RCC 7860 (cell line): ENCODE measurements around the gene MYL4.

Experiments used
- DNase-seq: peaks from one replicate; pipeline ENCODE4 v3.0.0-alpha.2; 2015; ENCODE audit warnings: low spot score
- FAIRE-seq: peaks from 2 replicates; lab custom pipeline; 2012; peaks lifted over from hg19 to GRCh38; lab: Jason Lieb, UNC

MYL4 gene

DNA sequence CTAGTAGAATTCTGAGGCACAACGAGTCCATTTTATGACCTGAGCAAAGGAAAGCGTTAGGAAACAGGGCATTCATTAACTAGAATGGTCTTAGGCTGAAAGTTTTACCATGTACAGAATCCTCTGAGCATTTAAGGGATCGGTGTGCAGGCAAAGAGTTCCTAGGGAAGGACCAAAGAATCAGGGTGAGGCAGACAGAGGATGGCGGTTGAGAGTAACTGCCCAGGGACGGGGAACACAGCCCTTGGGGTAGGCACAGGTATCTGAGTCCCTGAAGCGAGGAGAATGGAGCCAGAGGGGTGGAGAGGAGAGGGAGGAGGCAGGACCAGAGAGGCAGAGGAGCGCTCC lies 30.4 kb downstream of the MYL4 start:
- FAIRE-seq = no peak
- DNase-seq = no peak

DNA sequence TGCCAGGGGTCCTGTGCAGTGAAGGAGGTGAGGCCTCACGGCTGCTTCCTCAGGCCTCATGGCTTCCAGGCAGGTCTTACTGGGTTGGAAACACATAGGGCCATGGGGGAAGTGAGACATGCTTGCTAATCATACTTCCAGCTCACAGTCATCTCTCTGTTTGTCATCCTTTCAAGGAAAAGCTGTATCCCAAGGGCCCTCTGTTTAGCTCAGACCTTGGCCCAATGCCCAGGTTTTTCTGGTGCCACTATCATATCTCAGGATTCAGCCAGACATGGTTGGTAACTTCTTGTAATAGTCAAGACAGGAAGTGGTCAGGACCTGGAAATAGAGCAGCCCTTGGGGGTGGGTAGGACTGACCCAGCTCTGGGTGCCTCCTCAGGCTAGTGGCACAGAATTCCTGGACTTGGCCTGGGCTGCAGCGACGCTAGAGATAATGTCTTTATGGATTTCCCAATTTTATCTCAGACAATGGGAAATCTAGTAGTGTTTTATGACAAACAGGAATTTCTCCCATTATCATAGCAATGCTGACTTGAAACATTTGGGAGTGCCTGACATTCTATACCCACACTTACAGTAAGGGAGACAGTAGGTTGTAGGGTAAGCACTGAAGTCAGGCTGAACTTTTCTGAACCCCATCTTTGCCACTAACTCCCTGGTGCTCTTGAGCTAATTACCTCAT lies 31.0 kb downstream of the MYL4 start:
- FAIRE-seq (peak; percentile 98), DNase-seq (peak; percentile 100)

DNA sequence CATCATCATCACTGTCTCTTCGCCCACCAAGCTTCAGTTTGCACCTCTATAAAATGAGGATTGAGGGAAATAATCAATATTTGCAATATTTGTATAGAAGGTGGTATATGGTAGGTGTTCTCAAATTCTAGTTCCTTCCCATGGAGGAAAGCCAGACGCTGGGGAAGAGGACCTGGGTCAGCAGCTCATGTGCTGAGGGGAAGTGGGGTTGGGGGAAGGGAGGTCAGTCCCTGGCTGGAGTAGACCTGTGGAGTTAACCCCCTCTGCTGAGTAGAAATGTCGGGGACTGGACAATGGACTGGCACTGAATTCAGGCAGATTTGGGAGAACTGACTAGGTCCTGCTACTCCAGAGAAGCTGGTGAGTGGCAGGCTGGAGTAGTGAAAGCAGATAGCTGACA lies 31.7 kb downstream of the MYL4 start:
- DNase-seq (no peak), FAIRE-seq (no peak)

DNA sequence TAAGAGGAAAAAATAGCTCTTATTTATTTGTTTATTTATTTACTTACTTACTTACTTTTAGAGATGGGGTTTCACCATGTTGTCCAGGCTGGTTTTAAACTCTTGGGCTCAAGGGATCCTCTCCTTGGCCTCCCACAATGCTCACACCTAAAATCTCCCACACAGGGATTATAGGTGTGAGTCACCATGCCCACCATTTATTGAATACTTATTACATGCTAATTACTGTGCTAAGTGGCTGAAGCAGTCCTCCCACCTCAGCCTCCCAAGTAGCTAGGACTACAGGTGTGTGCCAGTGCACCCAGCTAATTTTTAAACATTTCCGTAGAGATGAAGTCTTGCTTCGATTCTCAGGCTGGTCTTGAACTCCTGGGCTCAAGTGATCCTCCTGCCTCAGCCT lies 33.5 kb downstream of the MYL4 start:
- no peak for FAIRE-seq
- DNase-seq = no peak

DNA sequence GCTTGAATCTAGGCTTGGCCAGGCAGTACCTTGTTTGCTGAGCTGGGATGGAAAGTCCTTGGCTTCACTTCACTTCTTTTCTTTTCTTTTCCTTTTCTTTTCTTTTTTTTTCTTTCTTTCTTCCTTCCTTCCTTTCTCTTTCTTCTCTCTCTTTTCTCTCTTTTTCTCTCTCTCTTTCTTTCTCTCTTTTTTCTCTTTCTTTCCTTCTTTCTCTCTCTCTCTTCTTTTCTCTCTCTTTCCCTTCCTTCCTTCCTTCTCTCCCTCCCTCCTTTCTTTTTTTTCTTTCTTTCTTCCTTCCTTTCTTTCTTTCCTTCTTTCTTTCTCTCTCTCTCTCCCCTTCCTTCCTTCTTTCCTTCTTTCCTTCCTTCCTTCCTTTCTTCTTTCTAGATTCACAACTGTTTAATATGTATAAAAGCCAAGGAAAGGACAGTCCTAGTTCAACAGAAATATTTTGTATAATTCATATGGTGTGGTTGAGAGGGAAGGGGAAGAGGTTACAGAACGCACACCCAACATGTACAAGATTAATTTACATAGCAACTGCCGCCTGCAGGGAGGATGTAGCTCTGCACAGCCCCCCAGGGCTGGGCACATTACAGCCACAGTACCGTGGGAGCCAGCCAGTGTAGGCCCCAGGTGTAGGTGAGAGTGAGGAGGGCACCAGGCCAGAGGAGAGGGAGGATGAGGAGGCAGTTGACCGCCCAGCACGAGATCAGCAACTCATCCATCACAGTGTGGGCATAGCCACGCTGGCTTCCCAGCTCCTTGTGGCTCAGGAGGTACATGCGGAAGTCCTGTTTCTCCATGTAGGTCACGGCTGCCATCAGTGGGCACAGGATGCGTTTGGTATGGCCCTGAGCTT lies 34.8 kb downstream of the MYL4 start:
- DNase-seq (no peak), FAIRE-seq (no peak)

DNA sequence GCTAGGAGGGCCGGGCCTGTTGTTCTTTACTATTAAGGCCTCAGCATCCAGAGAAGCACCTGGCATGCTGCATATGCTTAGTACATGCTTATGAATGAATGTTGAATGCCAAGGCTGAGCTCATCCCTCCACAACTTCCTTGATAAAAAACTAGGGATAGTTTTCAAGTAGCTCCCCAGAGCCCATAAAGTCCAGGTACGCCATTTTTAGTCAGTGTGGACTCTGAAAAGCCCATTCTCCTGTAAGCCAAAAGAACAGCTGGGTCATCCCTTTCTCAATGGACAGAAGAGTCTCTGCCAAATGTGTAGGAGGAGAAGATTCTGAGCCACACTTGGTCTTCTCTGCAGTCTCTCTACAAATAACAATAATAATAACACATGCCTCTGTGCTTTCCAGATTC lies 35.5 kb downstream of the MYL4 start:
- FAIRE-seq (no peak), DNase-seq (no peak)

DNA sequence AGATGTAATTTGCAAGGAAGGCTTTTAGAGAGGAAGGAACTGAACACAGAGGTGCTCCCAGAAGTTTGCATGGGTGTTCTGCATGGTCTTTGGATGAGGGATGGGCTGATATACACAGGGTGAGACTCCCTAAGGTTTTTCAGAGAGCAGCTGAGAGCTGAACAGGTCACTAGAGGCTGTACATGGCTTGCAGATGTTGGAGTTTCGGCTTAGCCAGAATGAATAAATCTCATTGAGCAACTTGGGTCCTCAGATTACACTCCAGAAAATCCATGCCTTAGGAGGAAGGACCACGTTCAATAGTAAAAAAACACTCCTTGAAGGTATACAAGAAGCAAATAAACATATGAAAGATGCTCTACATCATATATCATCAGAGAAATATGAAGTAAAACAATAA lies 37.0 kb downstream of the MYL4 start:
- no peak for DNase-seq
- FAIRE-seq = no peak

DNA sequence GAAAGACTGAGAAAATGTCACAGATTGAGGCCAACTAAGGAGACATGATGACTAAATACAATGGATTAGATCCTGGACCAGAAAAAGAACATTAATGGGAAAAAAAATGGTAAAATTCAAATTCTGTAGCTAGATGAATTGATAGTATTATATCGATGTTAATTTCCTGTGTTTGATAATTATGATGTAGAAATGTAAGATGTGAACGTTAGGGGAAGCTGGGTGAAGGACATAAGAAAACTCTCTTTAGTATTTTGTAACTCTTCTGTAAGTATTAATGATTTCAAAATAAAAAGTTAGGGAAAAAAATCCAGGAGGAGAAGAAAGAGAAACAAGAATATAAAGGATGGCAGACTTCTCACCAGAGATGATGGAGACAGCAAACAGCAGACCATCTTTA lies 41.7 kb downstream of the MYL4 start:
- DNase-seq = no peak
- FAIRE-seq = no peak

DNA sequence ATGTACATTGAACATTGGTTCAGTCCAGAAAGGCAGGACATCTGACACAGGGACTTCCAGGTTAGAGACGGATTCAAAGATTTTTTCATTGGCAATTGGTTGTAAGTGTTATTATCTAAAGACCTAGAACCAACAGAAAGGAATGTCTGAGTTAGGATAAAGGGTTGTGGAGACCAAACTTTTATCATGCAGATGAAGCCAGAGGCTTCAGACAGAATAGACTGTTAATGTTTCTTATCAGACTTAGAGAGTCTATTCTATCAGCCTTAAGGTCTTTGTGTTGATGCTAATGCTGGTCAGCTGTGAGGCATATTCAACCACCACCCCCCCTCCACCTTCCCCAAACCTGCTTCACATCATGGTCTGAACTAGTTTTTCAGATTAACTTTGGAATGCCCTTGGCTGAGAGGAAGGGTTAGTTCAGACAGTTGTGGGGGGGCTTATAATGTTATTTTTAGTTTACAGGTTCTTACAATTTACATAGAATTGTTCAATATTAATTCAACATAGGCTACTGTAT lies 42.3 kb downstream of the MYL4 start:
- DNase-seq (no peak), FAIRE-seq (no peak)

DNA sequence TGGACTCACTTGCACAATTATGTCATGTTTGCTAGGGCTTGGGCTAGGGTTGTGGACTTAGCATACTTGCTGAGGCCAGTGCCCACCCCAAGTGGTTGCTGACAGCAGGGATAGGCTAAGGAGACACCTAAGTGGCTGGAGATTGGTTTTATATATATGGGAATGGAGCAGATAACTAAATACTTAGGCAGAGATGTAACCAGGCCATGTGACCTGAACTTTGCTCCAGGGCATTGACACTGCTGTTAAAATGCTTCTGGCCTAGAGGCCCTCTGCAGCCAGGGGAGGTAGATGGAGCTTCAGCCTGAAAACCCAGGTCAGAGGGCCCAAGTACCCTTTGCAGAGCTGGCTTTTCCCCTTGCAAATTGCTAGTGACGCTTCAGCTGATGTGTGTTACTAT lies 43.1 kb downstream of the MYL4 start:
- DNase-seq (no peak), FAIRE-seq (no peak)

DNA sequence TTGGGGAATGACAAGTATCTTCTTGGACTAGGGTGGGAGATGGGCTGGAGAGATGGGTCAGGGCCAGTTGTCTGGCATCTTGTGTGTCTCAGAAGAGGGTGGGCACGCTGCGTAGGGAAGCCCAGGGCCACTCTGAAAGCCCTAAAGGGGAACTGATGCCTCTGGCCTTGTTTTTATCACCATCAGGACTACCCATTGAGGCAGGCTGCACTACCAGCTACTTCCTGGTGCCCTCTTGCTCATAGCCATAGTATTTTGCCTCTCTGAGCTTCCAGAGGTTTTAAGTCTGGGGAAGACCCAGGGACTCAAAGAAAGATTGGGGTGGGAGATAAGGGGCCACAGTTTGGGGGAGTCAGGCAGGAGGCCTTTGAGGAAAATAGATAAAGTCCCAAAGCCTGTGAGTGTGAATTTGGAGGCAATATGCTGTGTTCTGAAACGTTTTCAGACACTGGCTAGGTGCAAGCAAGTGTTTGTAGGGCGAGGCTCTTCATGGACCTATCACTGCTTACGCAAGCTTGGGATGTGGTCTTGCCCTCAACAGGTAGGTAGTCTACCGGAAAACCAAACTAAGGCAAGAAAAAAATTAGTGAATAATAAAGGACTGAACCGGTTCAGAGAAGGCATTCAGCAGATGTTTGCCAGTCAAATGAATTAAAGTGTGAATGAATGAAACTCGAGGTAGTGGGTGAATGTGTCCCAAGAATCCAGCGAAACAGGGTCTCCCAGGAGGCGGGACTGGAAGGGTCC lies 43.8 kb downstream of the MYL4 start:
- FAIRE-seq (no peak), DNase-seq (no peak)

DNA sequence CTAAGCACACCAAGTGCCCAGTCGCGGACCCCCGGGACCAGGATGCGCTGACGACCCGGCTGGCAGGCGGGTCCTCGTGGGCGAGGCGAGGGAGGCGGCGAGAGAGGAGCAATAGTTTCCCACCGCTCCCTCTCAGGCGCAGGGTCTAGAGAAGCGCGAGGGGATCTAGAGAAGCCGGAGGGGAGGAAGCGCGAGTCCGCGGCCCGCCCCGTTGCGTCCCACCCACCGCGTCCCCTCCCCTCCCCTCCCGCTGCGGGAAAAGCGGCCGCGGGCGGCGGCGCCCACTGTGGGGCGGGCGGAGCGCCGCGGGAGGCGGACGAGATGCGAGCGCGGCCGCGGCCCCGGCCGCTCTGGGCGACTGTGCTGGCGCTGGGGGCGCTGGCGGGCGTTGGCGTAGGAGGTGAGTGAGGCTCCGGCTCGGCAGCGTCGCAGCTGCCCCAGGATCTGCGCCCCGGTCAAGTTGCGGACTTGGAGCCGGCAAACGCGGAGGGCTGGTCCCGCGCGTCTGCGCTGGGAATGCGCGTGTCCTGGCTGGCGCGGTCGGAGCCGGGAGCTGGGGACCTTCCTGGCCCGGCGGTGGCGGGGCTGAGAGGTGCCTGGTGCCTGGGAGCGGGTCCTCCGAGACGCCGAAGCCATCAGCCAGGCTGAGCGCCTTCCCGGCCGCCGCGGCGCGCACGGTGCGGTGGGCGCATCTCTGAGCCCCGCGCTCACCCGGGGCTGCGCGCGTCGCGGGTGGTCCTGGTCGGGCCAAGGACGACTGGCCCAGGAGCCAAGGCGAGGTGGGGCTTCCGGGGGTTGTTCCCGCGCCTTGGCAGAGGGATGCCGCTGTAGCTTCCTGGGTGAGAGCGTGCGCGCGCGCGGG lies 44.6 kb downstream of the MYL4 start, which contains the start of gene ITGB3:
Gene ITGB3 (plus strand): TSS at position 287 of the 862 bp plus-strand sequence. CDS start 35 bp downstream, at position 322.
- FAIRE-seq = no peak
- peak; percentile 60 for DNase-seq

DNA sequence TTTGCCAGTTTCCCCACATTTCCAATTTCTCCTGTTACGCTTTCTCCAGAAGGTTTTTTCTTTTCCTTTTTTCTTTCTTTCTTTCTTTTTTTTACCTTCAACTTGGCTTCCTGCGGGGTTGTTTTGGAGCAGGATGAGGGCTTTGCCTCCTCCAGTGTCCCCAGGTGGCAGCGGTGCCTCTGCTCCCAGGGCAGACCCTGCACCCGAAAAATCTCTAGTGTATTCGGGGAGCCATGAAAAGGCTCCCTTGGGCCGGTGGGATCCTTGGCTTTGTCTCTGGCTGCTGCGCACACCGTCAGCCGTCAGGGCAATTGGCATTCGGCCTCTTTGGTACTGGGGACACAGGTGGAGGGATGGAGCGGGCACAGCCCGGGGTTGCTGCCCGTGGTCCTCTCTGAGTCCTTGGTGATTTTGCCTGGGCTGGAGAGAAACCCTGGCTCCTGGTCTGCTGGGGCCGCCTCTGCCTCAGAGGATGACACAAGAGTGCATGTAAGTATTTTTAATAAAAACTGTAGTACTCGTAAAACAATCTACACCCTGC lies 45.3 kb downstream of the MYL4 start:
- no peak for FAIRE-seq
- DNase-seq = no peak

DNA sequence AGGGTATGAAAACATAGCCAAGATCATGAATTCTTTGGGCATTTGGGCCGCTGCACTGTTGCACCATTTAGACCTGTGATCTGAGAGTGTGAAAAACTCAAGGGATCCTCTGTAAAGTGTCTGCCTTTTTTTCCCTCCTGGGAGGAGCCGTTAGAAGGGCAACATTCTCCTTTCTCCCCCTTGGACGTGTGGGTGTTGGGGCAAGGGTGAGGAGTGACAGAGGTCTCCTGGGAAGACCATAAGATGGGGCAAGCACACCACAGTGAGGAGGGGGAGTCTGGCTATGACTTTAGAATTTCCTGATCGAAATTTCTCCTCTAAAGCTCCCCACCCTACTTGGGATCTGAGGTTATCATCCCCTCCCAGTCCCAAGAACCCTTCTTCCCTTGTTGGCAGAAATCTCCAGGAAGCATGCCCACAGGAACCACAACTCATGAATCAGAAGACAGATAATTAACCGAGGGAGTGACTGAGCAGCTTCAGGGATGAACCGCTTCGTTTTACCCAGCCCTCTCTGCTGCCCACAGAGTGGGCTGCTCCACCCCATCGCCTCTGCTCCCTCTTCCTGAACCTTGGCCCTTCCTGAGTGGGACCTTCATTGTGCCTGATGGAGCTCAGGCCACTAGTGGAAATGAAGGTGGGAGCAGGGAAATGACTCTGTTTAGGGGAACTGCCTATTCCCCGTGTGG lies 48.6 kb downstream of the MYL4 start:
- DNase-seq (peak; percentile 97), FAIRE-seq (peak; percentile 97)

DNA sequence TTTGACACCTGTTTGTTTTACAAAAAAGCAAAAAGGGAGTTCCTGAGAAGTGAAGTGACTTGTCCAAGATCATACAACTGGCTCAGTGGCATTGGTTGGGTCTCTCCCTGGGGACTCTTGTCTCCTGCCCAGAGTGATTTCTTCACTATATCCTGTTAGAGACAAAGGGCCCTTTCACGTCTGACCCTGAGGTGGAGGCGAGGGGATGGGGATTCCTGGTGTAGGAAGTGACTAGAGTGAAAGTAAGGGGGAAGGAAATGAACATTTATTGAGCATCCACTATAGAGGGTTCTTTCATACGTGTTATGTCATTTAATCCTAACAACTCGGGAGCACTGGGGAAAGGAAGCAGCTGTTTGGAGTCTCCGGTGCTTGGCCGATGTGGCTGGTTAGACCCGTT lies 53.4 kb downstream of the MYL4 start:
- DNase-seq = no peak

DNA sequence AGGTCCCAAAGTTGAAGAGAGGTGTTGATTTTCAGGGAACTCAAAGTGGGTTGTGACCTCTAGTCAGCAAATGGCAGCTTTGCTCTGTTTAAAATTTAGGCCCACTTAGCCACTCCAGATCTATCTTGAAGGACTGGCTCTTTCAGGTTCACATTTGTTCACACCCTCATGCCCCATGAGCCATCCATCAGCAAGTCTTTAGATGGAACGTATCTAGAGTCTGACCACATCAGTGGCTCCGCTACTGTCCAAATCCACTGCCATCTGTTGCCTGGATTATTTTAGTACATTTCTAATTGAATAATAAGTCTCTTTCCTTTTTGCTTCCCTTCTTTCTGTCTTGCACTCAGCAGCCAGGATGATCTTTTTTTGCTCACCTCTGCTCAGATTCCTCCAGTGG lies 55.0 kb downstream of the MYL4 start:
- FAIRE-seq (no peak), DNase-seq (no peak)

More for the DNA sequence above, 53.4 kb downstream of the MYL4 start:
- no peak for FAIRE-seq

DNA sequence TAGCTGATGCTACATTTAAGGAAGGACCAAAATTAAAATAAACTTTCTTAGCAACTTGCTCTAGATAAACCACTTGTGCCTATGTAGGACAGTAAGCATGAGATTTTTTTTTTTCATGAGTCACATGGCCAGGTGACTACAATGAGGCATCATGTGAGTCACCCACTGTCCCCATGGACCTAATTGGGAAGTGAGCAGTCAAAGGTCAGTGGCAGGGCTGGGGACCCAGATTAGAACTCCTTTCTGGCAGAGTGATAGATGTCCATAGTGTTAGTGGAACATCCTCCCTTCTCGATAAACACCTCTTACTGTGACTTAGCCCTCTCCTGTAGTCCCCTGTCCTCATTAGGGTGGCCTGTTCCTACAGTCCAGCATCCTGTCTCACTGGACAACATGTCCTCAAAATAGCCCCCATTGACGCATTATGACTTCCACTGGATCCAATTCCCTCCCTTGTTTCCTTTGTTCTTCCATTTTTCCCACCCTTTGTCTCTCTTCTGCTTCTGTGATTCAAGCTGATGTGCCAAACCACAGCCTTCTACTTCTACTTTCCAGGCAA lies 56.9 kb downstream of the MYL4 start:
- DNase-seq (peak; percentile 84), FAIRE-seq (peak; percentile 85)

DNA sequence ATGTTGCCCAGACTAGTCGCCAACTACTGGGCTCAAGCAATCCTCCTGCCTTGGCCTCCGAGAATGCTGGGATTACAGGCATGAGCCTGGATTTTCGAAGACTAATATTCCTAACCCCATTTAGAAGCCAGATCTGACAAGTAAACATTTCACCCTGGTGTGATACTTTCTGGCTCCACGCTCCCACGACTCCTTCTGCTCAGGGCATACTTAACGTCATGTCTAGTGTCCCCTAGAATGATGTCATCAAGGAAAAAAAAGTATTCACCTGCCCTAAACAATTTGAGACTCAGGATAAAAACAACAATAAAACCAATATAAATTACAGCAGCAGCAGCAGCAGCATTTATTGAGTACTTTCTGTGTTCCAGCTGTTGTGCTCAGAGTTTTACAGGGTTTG lies 57.6 kb downstream of the MYL4 start:
- FAIRE-seq (no peak), DNase-seq (peak; percentile 65)

DNA sequence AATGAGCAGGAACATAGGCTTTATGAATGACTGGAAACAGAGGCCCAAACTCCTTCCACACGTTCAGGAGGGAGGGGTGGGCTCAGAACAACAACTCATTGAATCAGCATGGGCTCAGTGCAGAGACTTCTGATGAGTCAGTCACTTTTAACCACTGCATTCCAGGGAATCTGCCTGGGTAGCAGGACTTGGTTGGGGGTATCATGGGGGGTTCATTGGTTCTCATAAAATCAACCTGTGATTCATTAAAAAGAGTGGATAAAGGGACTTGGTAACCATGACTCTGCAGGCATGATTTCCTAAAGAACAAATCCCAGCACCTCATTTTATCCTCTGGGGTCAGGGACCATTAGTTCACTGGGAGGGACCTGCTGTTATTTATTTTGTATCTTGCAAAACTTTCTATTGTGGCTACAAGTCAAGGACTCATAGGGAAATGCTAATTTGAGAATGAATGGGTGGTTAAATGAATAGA lies 58.2 kb downstream of the MYL4 start:
- peak; percentile 95 for FAIRE-seq
- DNase-seq = peak; percentile 98
